ENCODE data around the gene HAPSTR1. TPM values are rescaled to one million over a fixed set of nuclear protein-coding genes. Genes with fewer than 3 reads are reported as not detected.
A peak's percentile ranks its signal among the peaks of the same experiment; 100 is the strongest.

Gene HAPSTR1
- total and polyA plus RNA-seq, 2 of the 8 experiments (the other 6 are each of a cell fraction or from before 2014, with no cell fraction given) = 11.9 to 66.1 TPM

DNA sequence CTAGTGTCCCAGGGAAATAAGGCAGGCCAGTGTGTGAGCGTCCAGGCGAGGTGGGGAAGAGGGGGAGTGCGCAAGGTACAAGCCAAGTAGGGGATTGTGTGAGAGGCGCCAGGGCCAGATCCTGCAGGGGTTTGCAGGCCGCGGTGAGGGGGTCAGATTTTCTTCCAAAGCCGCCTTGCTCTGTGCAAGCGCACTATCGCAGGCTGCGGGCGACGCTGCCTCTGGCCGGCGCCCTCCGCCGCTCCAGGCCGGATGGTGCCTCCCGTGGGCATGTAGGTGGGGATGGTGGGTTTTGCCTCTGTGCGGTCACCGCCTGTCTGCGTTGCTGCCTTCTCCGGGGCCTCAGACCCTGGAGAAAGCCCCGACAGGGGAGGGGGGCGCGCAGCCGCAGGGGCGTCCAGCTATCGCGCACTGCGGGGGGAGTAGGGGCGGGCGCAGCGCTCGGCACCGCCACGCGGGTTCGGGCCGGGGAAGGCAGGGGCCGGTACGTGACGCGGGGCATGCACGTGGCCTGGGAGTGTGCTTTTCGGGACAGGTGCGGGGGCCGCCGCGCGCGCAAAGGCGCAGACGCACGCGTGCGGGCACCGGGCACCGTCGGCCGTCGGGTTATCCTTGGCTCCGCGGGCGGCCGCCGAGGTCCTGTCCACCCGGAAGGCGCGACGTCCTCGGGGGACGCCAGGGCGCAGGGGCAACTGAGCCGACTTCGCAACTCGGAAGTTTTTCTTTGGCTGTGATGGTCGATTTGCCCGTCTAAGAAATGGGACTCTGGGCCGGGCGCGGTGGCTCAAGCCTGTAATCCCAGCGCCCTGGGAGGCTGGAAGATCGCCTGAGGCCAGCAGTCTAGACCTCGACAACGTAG is 1.1 kb upstream of the HAPSTR1 start (continued):
- TF ChIP-seq NRF1 (IDR thresholded peaks at IDR 0.05; ENCODE audit: low read depth, low read length) (0 out of 2 replicates have a peak, but pooled peaks have one; percentile 11), CBX8 (IDR thresholded peaks at IDR 0.05; ENCODE audit: borderline replicate concordance, low read depth, low read length) (no peak), EZH2 (IDR thresholded peaks at IDR 0.05; ENCODE audit: low read depth, low read length, severe bottlenecking) (no peak), TBP (IDR thresholded peaks at IDR 0.05; ENCODE audit: low read depth, low read length) (0 out of 2 replicates have a peak, but pooled peaks have one; percentile 39), KDM4A (IDR thresholded peaks at IDR 0.05; ENCODE audit: low read depth, low read length, severe bottlenecking) (peak; percentile 77), SAP30 (IDR thresholded peaks at IDR 0.05; ENCODE audit: insufficient read depth, insufficient replicate concordance, low read length) (peak; percentile 5), ASH2L (IDR thresholded peaks at IDR 0.05; ENCODE audit: low read length) (peak; percentile 80), POLR2AphosphoS5 (IDR thresholded peaks at IDR 0.05; ENCODE audit: low read depth, low read length) (peak; percentile 34), RBBP5 (IDR thresholded peaks at IDR 0.05; ENCODE audit: borderline replicate concordance, low read depth, low read length) (0 out of 2 replicates have a peak, but pooled peaks have one; percentile 77), RFX5 (IDR thresholded peaks at IDR 0.05; ENCODE audit: borderline replicate concordance, low read depth, low read length) (no peak), POLR2A (IDR thresholded peaks at IDR 0.05; ENCODE audit: control extremely low read depth in 1 of 2, low read depth in 2 of 2, low read length in 2 of 2) (peak in 1 of 2 experiments; percentile 72; a peak in 1 of 3 replicates)

All from H1 (cell line).